ENCODE data around the gene STAMBPL1.

Gene STAMBPL1

DNA sequence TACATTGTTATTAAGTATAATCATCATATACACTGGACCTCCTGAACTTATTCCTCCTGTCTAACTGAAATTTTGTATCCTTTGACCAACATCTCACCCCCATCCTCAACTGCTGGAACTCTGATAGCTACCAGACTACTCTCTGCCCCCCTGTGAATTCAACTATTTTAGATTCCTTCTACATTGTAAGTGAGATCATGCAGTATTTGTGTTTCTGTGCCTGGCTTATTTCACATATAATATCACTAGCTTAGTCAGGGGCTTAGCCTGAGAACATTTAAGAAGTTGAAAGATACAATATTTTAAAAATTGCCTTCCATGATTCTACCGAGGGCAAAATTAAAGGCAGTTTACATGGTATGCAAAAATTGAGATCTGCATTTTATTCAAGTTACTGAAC is 26.9 kb downstream of the STAMBPL1 start:
- Histone ChIP-seq H3K4me2 (ENCODE audit: low read depth, low read length, poor library complexity, severe bottlenecking) (no peak overlapping the region), H3K27me3 (ENCODE audit: insufficient read depth, low read length, poor library complexity, severe bottlenecking) (no peaks in the 10 kb centered on the region), H3K36me3 (ENCODE audit: insufficient read depth, low read length) (peaks cover 97% of the 10 kb centered on the region), H3K4me1 (ENCODE audit: insufficient read depth, low read length, poor library complexity, severe bottlenecking) (no peaks in the 10 kb centered on the region), H3F3A (ENCODE audit: low read depth) (0 out of 2 replicates have a peak, but pooled peaks cover 4% of the 10 kb centered on the region), H3K79me2 (ENCODE audit: insufficient read depth, low read length) (no peaks in the 10 kb centered on the region), H3K9ac (ENCODE audit: low read depth, low read length, poor library complexity, severe bottlenecking) (no peak overlapping the region), H4K20me1 (ENCODE audit: insufficient read depth, low read length, poor library complexity, severe bottlenecking) (peaks cover 7% of the 10 kb centered on the region), H3K4me3 (ENCODE audit: low read length, poor library complexity, severe bottlenecking) (no peak overlapping the region), H3K9me2 (replicated peaks; ENCODE audit: low read depth, low read length) (no peaks in the 10 kb centered on the region), H2AFZ (ENCODE audit: low read length) (no peak overlapping the region), H3K9me3 (ENCODE audit: insufficient read depth, low read depth, low read length) (no peaks in the 10 kb centered on the region)
- TF ChIP-seq EZH2phosphoT487 (IDR thresholded peaks at IDR 0.05; ENCODE audit: borderline replicate concordance): no peak
- TF ChIP-seq, protein P1, sequence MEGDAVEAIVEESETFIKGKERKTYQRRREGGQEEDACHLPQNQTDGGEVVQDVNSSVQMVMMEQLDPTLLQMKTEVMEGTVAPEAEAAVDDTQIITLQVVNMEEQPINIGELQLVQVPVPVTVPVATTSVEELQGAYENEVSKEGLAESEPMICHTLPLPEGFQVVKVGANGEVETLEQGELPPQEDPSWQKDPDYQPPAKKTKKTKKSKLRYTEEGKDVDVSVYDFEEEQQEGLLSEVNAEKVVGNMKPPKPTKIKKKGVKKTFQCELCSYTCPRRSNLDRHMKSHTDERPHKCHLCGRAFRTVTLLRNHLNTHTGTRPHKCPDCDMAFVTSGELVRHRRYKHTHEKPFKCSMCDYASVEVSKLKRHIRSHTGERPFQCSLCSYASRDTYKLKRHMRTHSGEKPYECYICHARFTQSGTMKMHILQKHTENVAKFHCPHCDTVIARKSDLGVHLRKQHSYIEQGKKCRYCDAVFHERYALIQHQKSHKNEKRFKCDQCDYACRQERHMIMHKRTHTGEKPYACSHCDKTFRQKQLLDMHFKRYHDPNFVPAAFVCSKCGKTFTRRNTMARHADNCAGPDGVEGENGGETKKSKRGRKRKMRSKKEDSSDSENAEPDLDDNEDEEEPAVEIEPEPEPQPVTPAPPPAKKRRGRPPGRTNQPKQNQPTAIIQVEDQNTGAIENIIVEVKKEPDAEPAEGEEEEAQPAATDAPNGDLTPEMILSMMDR (conservative IDR thresholded peaks at IDR 0.05; ENCODE audit: low read length): no peak

DNA sequence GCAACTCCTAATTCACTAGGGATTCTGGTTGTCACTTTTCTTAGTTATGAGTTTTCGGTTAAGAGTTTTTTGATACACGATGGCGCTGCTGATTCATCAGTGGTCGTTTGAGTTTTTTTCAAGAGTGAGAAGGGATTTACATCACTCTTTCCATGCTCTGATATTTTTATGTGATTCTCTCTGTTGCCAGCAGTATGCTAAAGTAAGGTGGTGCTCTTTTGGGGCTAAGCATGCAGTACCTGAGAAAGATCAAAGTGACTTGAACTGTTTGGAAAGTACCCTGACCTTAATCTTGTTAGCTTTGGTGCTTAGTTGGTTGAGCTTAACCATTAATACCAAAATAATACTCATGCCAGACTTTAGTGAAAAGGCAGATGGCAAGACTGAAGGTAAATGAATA is 28.1 kb downstream of the STAMBPL1 start:
- Histone ChIP-seq H3F3A (ENCODE audit: low read depth) (0 out of 2 replicates have a peak, but pooled peaks cover 3% of the 10 kb centered on the region), H3K9me2 (replicated peaks; ENCODE audit: low read depth, low read length) (no peaks in the 10 kb centered on the region), H3K79me2 (ENCODE audit: insufficient read depth, low read length) (no peaks in the 10 kb centered on the region), H3K4me3 (ENCODE audit: low read length, poor library complexity, severe bottlenecking) (no peak overlapping the region), H3K4me1 (ENCODE audit: insufficient read depth, low read length, poor library complexity, severe bottlenecking) (no peaks in the 10 kb centered on the region), H3K27me3 (ENCODE audit: insufficient read depth, low read length, poor library complexity, severe bottlenecking) (no peaks in the 10 kb centered on the region), H3K9ac (ENCODE audit: low read depth, low read length, poor library complexity, severe bottlenecking) (no peak overlapping the region), H3K36me3 (ENCODE audit: insufficient read depth, low read length) (peaks cover 94% of the 10 kb centered on the region), H3K9me3 (ENCODE audit: insufficient read depth, low read depth, low read length) (no peaks in the 10 kb centered on the region), H2AFZ (ENCODE audit: low read length) (no peak overlapping the region), H4K20me1 (ENCODE audit: insufficient read depth, low read length, poor library complexity, severe bottlenecking) (peaks cover 3% of the 10 kb centered on the region), H3K4me2 (ENCODE audit: low read depth, low read length, poor library complexity, severe bottlenecking) (no peak overlapping the region)
- TF ChIP-seq EZH2phosphoT487 (IDR thresholded peaks at IDR 0.05; ENCODE audit: borderline replicate concordance): no peak
- TF ChIP-seq, protein P1 (conservative IDR thresholded peaks at IDR 0.05; ENCODE audit: low read length): no peak

GRCh38 chr10:88911116-88911515 is 31.1 kb downstream of the STAMBPL1 start:
- H3K9me2 ChIP-seq (replicated peaks; ENCODE audit: low read depth, low read length): no peaks in the 10 kb centered on the region
- no peak overlapping the region for H3K4me2 ChIP-seq (ENCODE audit: low read depth, low read length, poor library complexity, severe bottlenecking)

More at GRCh38 chr10:88911116-88911515, 31.1 kb downstream of the STAMBPL1 start:
- H3K79me2 ChIP-seq (ENCODE audit: insufficient read depth, low read length): no peaks in the 10 kb centered on the region
- H2AFZ ChIP-seq (ENCODE audit: low read length): no peak overlapping the region
- H3K4me3 ChIP-seq (ENCODE audit: low read length, poor library complexity, severe bottlenecking): no peak overlapping the region
- no peaks in the 10 kb centered on the region for H3K9me3 ChIP-seq (ENCODE audit: insufficient read depth, low read depth, low read length)
- H3K36me3 ChIP-seq (ENCODE audit: insufficient read depth, low read length): peaks cover 86% of the 10 kb centered on the region; the same call in 1 of the 2 replicates
- H4K20me1 ChIP-seq (ENCODE audit: insufficient read depth, low read length, poor library complexity, severe bottlenecking): no peaks in the 10 kb centered on the region
- no peaks in the 10 kb centered on the region for H3K4me1 ChIP-seq (ENCODE audit: insufficient read depth, low read length, poor library complexity, severe bottlenecking)
- H3K27me3 ChIP-seq (ENCODE audit: insufficient read depth, low read length, poor library complexity, severe bottlenecking): no peaks in the 10 kb centered on the region
- no peaks in the 10 kb centered on the region for H3F3A ChIP-seq (ENCODE audit: low read depth)
- TF ChIP-seq, protein P1 (conservative IDR thresholded peaks at IDR 0.05; ENCODE audit: low read length): no peak
- H3K9ac ChIP-seq (ENCODE audit: low read depth, low read length, poor library complexity, severe bottlenecking): no peak overlapping the region
